Measurements from ENCODE around the gene AFAP1L1.

AFAP1L1 gene

GRCh38 chr5:149235841-149236240 lies 35.8 kb upstream of the AFAP1L1 start:
- Histone ChIP-seq H3K4me3 (no peak overlapping the region), H3K27ac (no peak overlapping the region)
- DNase-seq (ENCODE audit: low spot score), result no peak
- no peak for TF ChIP-seq CTCF (IDR thresholded peaks at IDR 0.05)

DNA sequence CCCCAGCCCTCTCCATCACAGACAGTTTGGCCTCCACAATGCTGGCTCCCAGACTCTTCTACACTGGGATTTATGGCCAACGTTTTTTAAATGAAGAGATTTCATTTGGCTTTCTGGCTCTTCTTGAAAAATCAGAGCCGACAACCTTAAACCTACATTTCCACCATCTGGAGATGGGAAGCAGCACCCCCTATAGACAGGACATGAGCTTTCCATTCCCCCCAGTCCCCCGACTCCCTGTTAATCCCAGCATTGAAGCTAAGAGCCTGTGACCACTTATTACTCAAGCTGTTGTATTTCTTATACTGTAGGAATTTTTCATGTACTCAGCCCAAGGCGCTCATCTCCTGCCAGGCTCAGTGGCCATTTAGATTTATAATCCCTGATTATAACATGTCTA lies 34.0 kb upstream of the AFAP1L1 start:
- H3K27ac ChIP-seq, result no peak overlapping the region
- H3K4me3 ChIP-seq, result no peak overlapping the region
- no peak for TF ChIP-seq CTCF (IDR thresholded peaks at IDR 0.05)
- no peak for DNase-seq (ENCODE audit: low spot score)

GRCh38 chr5:149238540-149238939 lies 33.1 kb upstream of the AFAP1L1 start:
- no peak for TF ChIP-seq CTCF (IDR thresholded peaks at IDR 0.05)
- DNase-seq (ENCODE audit: low spot score), result no peak
- Histone ChIP-seq H3K27ac (no peak overlapping the region), H3K4me3 (no peak overlapping the region)

DNA sequence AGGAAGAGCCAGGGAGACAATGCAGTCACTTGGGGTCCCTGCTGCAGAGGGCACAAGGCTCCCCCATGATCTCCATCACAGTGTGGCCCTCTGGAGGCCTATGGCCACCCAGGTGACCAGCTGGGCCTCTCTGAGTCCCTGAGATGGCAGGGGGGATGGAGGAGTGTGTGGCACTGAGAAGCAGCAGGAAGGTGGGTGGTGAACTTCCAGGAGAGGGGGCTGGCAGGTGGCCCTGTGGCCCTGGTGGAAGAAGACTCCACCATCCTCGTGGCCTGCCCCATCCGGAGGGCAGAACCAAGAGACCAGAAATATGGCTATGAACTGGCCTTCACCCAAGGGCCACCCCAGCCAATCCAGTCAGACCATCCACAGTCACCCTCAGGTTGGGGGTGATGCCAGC lies 31.7 kb upstream of the AFAP1L1 start:
- Histone ChIP-seq H3K4me3 (no peak overlapping the region), H3K27ac (no peak overlapping the region)
- no peak for TF ChIP-seq CTCF (IDR thresholded peaks at IDR 0.05)
- no peak for DNase-seq (ENCODE audit: low spot score)

DNA sequence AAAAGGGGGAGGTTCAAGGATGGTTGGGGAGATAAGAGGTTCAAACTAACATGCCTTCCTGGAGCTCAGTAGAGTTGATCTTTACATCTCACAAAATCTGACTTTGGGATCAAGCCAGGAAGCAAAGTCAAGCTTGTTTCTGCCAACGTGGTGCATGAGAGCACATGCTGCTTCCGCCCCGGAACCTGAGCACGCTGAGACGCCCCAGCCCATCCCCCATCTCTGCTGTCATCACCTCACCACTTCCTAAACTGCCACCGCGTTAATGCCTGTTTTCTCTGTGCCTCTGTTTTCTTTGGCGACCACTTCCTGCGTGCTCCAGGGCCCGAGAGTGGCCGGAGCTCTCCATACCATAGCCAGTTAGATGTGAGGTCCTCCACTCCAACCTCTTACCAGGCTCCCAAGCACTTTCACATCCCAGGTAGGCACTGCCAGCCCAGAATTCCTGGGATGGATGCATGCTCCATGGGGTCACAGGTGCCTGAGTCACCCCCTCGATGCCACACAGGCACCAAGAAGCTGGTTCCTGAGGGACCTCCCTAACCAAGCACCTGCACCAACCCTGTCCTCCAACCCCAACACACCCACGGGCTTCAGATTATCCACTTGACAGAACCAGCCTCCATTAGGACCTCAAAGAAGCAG lies 31.2 kb upstream of the AFAP1L1 start:
- H3K4me3 ChIP-seq, result no peak overlapping the region
- no peak for TF ChIP-seq CTCF (IDR thresholded peaks at IDR 0.05)
- DNase-seq (ENCODE audit: low spot score), result no peak
- no peak overlapping the region for H3K27ac ChIP-seq

- DNase-seq (ENCODE audit: low spot score), result no peak
- TF ChIP-seq CTCF (IDR thresholded peaks at IDR 0.05), result no peak
- no peak overlapping the region for H3K27ac ChIP-seq
- no peak overlapping the region for H3K4me3 ChIP-seq
These were observed 29.3 kb upstream of the AFAP1L1 start for GRCh38 chr5:149242339-149242738.

- Histone ChIP-seq H3K27ac (no peak overlapping the region), H3K4me3 (no peak overlapping the region)
- DNase-seq (ENCODE audit: low spot score), result no peak
- TF ChIP-seq CTCF (IDR thresholded peaks at IDR 0.05), result no peak
These were observed 24.8 kb upstream of the AFAP1L1 start for GRCh38 chr5:149246906-149247305.
